Measurements from ENCODE around the gene INPP4A.
"Not testable (repeated sequence)": the region's sequence is repeated elsewhere in the genome, so short reads cannot be mapped to it uniquely, and the experiment has no call there.

Gene INPP4A

DNA sequence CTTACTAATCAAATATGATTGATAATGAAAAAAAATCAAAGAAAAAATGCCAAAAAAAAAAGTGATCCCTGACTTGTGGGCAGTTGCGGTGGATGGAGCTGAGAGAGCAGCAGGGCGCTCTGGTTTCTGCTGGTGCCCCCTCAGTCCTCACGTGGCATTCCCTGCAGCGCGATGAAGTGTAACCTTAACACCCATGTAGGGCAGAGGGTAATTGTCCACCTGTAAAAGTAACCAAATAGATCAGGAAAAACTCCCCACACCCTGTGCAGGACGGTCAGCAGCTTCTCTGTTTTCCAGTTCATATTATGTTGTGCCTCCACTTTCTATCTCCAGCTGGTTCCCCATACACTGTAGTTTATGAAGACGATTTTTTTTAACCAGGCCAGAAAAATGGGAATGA, 138.6 kb downstream of the INPP4A start:
- TF ChIP-seq, protein P1, sequence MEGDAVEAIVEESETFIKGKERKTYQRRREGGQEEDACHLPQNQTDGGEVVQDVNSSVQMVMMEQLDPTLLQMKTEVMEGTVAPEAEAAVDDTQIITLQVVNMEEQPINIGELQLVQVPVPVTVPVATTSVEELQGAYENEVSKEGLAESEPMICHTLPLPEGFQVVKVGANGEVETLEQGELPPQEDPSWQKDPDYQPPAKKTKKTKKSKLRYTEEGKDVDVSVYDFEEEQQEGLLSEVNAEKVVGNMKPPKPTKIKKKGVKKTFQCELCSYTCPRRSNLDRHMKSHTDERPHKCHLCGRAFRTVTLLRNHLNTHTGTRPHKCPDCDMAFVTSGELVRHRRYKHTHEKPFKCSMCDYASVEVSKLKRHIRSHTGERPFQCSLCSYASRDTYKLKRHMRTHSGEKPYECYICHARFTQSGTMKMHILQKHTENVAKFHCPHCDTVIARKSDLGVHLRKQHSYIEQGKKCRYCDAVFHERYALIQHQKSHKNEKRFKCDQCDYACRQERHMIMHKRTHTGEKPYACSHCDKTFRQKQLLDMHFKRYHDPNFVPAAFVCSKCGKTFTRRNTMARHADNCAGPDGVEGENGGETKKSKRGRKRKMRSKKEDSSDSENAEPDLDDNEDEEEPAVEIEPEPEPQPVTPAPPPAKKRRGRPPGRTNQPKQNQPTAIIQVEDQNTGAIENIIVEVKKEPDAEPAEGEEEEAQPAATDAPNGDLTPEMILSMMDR (IDR thresholded peaks at IDR 0.05; ENCODE audit: extremely low read depth, missing control alignments), result no peak
- no peak for DNase-seq (ENCODE audit: low spot score)

DNA sequence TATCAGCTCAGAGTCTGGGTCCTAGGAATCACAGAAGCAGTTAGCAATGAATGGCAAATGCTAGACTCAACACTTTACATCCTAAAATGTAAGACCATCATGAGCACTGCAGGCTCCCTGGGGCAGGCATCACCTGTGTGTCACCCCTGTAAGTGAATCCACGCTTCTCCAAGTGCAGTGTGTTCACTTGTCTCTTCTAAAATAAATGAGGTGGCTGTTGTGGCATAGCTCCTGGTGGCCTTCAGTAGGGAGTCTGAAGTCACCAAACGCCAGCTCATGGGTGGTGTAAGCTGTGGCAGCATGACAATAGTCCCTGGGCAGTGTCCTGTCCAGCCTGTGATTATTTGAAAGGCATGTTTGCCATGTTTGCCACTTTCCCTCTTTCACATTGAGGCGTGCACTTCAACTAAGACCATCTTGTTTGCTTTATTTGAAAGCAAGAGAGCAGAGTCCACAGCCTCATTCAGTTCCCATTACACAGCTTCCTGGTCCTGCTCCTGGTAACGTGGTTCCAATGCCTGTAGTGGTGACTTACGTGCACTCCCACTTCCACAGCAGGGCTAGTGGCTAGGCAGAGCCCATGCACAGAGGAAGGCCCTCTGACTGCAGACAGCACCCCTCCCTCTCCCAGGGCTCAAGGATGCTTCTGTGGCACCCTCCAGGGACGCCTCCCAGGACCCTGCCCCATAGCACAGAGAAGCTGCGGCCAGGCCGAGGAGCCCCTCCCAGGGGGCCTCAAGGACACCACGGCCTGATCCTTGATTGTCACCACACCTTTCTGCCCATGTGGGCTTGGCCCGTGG, 139.4 kb downstream of the INPP4A start:
- TF ChIP-seq, protein P1 (IDR thresholded peaks at IDR 0.05; ENCODE audit: extremely low read depth, missing control alignments), result no peak
- DNase-seq (ENCODE audit: low spot score), result no peak

GRCh38 chr2:98585386-98585785, 140.7 kb downstream of the INPP4A start:
- TF ChIP-seq, protein P1 (IDR thresholded peaks at IDR 0.05; ENCODE audit: extremely low read depth, missing control alignments), result no peak
- DNase-seq (ENCODE audit: low spot score), result no peak

- TF ChIP-seq, protein P1 (IDR thresholded peaks at IDR 0.05; ENCODE audit: extremely low read depth, missing control alignments), result no peak
- DNase-seq (ENCODE audit: low spot score), result no peak
Observed at GRCh38 chr2:98586551-98587140, 142.0 kb downstream of the INPP4A start.

- no peak for DNase-seq (ENCODE audit: low spot score)
- TF ChIP-seq, protein P1 (IDR thresholded peaks at IDR 0.05; ENCODE audit: extremely low read depth, missing control alignments), result no peak
Observed at GRCh38 chr2:98588880-98589431, 144.3 kb downstream of the INPP4A start.

GRCh38 chr2:98589489-98589888, 144.8 kb downstream of the INPP4A start:
- TF ChIP-seq, protein P1 (IDR thresholded peaks at IDR 0.05; ENCODE audit: extremely low read depth, missing control alignments), result no peak

DNA sequence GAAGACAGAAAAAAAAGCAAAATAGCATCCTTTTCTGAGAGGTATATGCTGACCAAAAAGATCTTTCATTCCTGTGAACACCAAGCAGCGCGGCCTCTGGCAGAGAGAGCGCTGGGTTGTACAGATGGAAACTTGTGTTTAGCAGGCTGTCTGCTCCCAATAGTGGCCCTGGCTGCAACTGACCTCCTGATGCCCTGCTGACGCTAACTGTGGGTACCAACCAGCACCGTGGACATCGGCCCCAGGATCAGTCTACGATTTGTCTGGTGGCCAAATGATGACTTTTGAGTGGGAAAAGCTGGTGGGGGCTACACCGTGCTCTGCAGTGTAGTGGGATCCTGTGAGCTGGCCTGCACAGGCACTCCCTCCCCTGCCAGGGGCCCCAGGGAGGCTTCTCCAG, 147.9 kb downstream of the INPP4A start:
- no peak for DNase-seq (ENCODE audit: low spot score)
- TF ChIP-seq, protein P1 (IDR thresholded peaks at IDR 0.05; ENCODE audit: extremely low read depth, missing control alignments), result no peak

More at GRCh38 chr2:98589489-98589888, 144.8 kb downstream of the INPP4A start:
- DNase-seq (ENCODE audit: low spot score), result no peak

DNA sequence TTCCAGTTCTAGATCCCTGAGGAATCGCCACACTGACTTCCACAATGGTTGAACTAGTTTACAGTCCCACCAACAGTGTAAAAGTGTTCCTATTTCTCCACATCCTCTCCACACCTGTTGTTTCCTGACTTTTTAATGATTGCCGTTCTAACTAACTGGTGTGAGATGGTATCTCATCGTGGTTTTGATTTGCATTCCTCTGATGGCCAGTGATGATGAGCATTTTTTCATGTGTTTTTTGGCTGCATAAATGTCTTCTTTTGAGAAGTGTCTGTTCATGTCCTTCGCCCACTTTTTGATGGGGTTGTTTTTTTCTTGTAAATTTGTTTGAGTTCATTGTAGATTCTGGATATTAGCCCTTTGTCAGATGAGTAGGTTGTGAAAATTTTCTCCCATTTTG, 150.0 kb downstream of the INPP4A start:
- not testable (repeated sequence) for DNase-seq (ENCODE audit: low spot score)
